HuH-7.5 (cell line): ENCODE measurements around the gene FBXL4.

Experiments used
- DNase-seq: peaks from one replicate; pipeline ENCODE4 v3.0.0; 2011; ENCODE audit warnings: low spot score

Gene FBXL4

DNA sequence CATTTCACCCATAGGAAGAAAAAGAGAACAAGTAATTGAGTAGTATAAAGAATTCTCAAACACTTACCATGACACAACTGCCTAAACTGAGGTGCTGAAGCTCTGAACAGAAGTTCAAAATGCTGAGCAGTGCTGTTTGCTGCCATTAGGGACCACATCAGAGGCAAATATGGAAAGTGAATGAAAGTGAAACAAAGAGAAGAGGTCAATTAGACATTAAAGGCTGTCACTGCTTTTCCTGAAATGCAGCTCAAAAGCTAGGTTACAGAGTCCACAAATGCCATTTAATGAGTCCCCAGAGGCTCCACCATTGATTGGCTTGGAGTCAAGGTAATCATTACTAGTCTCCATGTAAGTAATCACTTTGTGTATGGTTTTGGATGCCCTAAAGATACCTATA, 67.3 kb downstream of the FBXL4 start:
- no peak for DNase-seq

DNA sequence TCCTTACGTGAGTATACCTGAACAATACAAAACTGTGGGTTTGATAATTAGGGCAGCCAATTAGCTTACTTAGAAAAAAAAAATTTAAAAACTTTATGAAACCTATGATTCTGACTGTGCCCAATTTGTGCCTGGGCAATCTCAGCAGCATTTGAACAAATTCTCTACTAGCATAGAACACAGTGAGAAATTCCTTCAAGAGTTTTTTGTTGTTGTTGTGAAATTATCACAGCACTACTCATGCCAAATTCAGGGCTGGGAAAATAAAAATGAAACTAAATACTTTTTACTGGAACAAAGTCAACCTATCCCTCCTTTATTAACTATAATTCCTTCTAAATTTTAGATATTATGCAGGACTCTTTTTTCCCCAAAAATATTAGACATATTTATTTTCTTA, 70.5 kb downstream of the FBXL4 start:
- no peak for DNase-seq

DNA sequence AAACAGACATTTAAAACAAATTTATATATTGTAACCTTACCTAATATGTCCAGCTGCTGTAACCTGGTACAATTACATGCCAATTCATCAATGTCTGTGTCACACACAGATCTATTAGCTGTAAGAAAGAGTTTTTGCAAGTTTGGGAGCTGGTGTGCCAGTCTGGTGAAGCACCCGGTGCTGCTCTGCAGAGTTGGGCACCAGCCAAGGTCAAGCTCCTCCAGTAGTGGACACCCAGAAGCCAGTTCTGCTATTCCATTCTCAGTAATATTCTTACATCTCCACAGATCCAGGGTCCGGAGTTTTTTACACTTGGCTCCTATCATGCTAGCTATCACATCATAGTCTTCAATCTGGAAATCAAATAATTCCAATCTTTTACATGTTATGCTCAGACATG, 72.4 kb downstream of the FBXL4 start:
- no peak for DNase-seq

DNA sequence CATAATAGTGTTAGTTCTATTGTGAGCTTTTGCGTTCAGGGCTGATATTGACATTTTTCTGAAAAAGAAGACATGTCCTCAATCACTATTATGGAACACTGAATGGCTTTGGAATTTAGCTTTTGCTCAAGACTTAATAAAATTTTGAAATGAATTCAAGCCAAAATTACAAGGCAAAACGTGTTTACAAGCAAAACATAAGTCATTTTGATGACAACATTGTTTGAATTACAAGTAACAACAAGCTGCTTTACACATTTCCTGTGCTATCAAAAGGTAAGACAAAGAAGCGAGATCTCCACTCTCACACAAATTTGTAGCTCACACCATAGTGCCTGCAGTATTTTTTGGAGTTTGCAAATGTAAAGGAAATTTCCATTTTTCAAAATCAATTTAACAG, 75.9 kb downstream of the FBXL4 start:
- no peak for DNase-seq

DNA sequence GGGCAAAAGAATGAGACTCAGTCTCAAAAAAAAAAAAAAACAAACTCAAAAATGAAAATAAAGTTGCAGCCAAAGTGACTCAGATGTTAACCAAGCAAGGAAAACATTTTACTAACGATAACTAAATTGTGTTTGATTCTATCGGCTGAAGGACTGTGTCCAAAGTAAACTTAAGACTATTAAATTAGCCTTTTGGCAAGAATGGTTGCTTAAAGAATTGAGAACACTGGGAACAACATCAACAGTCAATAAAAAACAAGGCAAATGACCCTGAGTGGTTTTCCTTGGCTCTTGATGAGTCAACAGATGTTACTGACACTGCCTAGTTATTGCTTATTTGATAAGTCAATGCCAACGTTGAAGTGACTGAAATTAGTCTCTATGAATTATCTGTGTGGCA, 76.7 kb downstream of the FBXL4 start:
- DNase-seq, result no peak

DNA sequence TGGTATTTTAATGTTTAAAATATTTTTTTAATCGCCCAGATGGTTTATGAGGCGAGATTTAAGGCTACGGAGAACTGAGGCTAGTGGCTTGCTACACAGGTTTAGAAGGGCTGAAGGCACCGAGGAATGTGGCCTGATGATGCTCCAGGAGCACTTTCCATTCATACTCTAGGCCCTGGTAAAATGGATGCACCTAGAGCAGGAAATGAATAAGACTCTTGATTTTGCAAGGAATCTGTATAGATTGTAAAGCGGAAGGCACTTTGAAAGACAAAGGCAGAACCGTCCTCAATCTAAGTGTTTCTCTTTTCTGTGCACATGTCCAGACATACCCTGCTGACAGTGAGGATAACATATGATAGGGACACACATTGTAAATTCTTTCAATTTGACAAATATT, 83.2 kb downstream of the FBXL4 start:
- no peak for DNase-seq

DNA sequence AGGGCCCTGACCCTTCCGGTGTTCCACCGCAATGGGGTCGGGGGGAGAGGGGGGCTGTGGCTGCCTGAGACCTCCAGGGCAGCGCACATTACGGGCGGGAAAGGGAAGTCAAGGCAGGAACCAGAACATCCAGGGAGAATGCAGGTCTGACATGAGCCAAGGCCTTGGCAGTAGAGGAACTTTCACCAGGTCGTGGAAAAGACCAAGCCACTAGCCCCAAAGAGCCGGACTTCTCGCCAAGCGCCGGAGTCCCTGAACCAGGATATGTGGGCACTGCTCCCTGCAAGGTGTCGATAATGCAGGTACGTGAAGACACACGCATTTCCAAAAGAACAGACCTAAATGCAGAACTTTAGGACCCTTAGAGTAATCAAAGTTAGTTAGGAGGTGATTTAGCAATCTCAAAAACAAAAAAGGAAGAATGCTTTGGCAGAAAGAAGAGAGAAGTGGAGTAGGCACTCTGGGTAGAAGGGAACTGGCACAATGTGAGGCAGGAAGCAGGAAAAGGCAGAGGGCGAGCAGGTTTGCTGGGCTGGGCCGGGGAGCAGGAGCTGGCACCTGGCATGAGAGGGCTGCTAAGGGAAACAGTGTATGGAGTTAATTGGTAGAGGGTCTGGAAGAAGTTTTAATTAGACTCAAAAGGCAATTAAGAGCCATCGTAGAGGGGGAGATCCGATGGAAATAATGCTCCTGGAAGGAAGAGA, 99.1 kb downstream of the FBXL4 start:
- no peak for DNase-seq

DNA sequence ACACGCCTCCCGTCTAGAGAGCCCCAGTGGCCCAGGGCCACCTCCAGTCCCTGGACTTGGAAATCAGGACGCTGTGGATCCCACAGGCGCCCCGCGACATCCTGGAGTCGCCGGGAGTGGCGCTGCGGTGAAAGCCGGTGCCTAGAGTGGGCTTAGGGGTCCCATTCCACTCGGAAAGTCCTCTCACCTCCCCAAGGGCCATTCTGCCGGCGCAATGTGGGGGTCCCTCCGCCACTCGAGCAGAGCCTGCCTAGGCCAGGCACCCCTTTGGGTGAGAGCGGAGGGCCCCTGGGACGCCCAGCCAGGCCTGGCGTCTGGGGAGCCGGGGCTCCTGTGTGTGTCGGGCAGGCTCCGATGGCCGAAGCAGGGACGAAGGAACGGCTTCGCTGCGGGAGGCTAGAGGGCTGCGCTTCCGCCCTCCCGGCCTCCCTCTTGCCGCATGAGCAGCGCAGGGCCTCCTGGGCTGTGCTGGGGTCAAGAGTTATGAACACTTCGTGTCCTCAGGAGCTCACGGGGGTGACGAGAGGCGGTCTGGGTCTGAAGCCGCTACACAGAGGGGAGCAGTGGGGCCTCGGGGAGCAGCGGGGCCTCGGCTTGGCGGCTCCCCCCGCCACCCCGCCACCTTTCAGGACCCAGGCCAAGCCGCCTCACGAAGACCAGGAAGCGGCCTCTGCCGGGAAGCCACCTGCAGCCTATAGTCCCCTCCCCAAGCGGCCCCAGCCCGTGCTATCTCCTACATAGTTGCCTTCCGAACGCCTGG, 99.8 kb downstream of the FBXL4 start:
- DNase-seq, result no peak

DNA sequence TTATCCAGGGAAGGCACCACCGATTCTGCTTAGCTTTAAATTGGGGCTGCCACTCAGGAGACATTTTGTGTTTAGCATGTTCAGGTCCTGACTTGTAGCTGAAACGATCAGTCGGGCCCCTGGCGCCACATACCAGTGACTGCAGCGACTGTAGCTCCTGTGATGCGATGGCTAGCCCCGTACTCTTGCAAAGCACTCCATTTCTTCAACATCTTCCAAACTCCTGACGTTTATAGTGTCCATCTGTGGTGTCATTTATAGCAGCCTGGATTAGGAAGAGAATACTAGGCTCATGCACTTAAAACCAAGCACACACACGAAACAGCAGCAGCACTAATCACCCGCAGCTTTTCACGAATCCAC, 100.3 kb downstream of the FBXL4 start:
- DNase-seq, result no peak

DNA sequence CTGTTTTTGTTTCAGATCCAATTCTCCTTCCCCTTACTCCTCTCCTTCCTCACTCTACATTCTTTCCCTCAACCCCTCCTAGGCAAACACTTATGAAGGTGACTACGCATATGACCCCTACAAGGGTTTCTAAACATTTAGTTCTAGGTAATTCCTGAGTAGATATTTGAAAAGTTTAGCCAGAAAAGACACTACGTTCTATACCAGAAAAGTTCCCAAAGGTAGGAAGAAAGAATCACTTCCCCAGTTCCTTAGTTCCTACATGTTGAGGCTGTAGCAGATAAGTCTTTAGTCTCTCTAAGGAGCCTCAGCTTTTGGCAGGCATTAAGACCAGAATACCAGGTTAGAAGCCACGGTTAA, 101.7 kb downstream of the FBXL4 start:
- no peak for DNase-seq

DNA sequence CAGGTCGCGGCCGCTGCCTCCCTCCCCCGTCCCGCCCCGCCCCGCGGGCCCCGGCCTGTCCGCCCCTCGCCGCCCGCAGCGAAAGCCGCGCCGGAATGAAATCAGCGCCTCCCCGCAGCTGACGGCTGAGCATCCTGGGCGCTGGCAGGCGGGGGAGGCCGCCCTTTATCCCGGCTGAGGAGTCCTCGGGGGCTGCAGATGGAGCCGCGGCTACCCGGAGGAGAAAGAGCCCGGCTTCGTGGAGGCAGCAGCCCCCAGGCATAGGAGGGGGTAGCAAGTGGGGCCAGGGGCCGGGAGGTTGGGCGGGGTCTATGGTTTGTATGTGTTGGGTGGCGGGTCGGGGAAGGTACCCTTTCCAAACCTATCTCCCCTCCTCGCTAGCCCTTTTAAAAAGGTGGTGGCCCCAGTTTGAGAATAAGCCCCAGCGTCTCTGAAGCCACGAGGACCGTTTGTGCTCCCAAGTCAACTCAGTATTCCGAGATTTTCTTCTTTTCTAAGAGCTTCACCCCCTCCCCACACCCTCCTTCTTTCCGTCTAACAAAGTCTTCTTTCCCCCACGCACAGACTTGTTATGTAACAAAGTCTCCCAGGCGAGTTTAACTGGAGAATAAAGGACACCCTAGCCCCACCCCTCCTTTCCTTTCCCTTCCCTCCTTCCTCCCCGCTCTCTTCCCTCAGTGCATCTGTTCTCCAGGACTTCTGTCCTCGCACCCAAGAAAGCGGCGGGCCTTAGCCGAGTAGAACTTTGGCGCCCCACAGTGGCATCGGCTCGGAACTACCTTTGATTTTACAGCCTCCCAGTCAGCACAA, 102.3 kb downstream of the FBXL4 start:
- DNase-seq, result peak; percentile 87

DNA sequence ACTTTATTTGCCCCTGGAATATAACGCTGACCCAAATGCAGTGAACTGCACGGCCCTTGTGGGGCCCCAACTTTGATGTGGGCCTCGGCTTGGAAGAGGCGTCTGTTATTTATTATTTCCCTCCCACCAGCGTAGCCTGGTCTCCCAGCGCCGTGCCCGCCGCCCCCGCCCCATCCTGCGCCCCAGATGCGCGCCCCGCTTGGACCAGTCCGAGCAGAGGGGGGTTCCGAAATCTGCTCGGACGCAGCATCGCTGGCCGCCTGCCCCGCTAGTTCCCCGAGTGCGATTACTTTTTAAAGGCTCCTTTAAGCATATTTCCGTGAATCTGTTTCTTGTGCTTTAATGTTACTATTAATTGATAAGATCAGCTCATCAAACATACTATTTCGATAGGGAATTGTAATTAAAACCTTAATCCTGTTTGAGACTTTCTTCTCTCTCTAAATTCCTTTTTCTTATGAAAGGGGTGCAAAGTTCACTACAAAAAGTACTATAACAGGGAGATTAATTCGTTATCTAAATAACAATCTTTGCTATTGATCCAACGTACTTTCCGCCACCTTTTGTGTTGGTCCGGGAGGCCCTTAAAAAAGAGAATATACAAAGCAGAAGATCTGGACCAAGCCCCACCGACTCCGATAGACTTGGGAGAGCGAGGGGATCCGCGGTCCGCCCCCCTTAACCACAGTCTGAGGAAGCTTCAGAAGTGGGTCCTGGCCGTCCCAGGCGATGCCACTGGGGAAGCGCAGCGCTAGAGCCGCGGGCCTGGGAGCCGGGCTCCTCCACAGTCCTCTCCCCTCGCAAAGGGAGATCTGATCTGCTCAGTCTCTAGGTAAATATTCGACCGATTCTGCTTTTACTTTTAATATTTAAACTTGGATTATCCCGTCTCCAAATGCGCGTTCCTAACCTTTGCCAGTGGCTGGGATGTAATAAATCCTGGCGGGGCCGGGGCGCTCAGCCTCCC, 103.2 kb downstream of the FBXL4 start:
- no peak for DNase-seq

DNA sequence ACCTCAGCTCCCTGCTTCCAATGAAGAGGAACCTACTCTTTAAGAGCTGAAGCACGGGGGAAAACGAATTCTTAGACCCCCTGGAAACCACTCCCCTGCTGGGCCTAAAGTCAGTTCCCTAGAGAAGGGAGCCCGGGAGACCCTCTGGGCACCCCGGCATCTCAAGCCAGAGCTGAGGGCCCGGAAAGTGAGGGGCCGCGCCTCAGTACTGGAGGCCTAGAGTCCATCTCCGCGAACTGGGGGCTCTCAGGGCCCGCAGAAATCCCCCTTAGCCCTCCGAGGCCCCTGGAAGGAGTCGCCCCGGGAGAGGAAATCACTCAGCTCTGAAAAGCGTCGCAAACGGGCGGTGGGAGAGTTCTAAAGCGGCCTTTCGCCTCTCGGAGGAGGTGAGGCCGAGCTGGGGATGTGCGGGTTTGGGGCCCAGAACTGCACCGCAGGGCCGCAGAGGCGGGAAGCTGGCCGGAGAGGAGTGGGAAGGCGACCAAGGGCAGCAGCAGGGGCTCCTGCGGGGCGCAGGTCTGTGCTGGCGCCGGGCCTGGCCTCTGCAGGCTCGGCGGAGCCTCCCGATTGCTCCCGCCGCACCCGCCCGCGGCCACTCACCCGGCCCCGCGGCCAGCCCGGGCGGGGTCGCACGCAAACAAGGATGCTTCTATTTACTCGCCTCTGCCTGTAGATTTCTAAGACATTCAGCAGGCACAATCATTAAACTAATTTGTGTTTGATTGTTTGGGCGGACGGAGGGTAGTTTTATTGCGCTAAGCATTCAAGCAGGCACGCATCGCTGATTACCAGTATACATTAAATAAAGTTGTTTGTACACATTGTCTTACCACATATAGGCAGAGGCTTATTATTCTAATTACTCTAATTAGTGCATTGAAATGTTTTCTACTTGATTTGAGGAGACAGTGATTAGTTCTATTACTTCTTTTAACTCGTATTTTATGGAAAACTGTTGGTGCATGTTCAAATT, 104.2 kb downstream of the FBXL4 start:
- DNase-seq, result no peak

DNA sequence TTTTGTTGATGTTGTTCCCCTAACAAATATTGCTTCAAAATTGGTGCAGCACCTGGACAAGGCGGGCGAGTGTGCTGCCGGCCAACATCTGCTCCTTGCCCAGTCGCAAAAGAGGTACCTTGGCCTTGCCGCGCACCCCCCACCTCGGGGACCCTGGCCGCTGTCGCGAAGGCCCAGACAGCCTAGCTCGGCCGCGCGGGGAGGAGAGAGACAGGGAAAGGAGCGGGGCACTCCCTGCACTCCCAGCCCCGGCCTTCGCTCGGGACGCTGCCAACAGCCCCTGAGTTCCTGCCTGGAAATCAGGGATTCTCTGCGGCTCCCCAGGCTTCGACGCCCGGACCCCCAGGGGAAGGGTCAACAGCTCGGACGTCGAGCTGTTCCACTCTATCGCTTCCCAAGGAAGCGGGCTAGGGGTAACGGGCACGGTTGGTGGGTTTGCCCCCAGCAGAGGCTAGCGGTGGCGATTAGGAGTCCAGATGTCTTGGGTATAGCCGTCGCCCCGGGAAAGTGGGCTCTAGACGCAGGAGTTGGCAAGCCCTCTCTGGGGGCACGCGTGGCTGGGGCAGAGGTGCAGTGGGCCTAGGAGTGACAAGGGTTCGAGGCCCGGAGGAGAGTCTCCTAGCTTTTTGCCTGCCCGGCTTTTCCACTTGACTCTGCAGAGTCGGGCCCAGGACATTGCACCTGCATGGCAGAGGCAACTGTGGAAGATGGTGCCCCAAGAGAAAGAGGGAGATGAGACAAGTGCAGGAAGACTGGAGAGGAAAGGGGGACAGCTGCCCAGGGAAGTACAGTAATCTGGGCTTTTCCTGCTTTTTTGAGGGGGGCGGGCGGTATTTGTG, 105.2 kb downstream of the FBXL4 start:
- DNase-seq, result no peak

DNA sequence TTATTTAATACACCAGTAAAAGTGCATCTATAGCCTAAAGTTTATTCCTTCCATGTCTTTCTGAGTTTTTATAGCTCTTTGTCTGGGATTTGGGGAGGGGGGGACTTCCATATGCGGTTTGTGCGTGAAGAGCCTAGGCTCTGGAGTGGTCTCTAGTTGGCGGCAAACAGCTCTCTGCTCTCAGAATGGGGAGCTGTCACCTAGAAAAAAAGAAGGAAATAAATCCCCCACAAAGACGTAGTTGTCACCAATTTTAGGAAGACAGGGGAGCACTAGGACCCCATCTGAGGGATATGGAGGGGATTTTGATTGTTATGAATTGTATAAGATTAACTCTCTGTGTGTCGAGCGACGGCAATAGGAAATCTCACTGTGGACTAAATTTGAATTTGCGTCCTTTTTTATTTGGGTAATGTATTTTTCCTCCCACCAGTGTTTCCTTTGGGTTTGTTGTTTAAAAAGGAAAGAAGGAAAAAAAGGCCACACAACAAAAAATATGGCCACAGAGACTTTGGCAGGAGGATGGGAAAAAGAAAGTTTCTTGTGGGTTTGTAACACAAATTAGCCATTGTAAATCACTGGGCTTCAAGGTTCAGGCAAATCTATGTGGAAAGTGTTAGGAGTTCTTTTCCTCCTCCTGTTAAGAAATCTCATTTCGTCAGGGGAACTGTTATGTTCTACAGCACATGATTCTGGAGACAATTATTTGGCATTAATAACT, 106.0 kb downstream of the FBXL4 start:
- no peak for DNase-seq

DNA sequence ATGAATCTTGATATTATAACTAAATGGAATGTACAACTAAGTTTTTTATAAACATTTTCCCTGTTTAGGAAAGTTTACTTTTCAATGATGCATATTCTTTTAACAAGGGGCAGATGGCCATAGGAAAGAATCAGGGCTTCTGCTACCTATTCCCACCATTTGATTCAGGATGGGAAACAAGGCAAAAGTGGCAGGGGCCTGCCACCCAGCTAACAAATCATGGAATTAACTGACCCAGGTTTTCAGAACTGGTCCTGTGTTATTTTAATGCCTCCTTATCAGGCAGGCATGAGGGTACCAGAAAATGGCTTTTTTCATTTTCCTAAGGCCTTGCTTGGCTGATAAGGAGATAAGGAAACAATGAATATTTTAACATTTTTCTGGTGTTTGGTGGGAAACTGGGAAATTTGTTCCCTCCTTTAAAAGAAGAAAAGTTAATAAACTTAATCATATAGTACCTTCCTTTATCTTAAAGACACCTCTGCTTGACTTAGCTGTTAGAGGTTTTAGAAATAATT, 106.7 kb downstream of the FBXL4 start:
- DNase-seq, result no peak

DNA sequence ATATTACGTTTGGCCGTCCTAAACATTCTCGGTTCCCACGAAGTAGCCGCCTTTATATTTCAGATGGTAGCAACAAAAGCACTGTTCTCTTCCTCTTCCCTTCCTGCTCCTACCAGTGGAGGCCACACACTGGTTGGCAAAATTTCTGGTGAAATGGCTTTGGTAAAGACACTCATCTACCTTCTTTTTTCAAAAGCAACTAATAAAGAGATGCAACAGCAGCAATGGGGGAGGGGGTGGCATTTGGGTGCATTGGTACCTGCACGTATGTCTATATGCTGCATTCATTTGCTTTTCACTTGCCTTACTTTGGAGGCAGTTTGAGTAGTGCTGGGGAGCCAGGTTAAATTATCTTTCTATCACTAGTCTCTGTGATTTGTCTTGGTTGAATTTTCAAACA, 107.4 kb downstream of the FBXL4 start:
- no peak for DNase-seq

DNA sequence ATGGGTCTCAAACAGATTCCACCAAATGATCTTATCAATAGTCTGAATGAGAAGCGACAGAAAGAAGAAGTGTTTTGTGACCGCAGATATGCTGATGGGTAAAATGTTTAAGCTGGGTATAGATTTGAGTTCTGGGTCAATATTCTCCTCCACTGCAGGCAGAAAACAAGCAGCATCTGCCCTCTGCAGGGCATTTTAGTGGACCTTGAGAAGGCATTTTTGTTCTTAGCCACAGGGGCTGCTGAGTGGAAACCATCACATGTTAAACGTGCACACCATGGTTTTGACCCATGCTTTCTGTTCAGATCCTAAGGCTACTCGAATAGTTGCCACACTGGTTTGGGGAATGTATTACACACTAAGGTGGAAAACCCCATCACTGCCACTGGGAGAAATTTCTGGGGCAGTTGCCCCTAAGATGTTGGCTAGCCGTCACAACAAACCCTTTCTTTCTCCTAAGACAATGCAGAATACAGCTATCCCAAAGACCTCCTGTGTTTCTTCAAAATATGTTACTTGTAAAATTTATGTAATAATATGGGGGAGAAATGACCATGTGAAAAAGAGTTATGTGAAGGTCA, 107.9 kb downstream of the FBXL4 start:
- DNase-seq, result peak; percentile 51

DNA sequence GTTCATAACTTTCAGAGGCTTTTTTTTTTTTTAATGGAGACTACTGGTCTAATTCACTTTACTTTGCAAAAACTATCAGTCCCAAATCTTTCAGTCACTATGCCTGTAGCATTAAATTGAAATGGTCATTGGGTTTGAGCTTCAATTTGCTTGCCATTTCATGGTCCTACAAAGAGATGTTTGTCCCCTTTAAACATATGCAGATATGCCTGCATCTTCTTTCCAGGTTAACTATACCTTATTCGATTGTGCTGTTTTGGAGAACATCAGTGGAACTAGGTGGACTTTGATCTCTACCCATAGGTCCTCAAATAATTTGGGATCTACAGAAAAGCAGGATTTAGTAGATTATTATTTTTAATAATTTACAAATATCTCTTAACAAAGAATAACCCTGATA, 108.8 kb downstream of the FBXL4 start:
- no peak for DNase-seq
